Measurements from ENCODE around the gene CAMK1D.

CAMK1D gene

DNA sequence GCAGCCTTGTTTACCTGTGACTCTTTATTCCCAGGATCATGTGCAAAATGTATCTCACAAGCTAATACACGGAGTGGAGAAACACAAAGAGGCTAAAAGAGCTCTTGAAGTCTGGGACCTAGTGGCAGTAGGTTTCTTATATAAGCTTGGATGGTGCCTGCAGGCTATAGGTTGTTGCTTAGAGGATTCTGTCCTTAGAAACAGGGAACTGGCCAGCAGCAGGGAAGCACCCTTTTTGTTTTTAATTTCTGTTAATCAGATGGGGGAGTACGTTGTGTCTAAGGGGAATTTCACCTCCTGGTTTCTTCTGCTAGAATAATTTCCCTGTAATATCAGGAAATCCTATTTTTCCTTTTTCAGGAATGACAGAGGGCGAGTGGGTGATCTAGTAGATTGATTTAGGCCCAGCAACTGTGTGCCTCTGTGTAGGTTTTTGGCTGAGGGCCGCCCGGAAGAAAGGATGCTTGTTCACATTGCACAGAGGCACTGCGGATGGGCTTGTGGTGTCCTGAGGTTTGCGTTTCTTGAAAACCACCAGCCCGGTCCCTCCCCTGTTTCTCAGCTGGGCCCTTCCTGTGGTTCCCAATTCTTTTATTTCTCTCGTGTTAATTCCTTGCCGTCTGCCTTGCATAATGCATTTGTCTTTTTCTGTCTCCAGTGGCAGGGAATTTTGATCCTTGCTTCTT, 158.0 kb downstream of the CAMK1D start:
- TF ChIP-seq, protein P1, sequence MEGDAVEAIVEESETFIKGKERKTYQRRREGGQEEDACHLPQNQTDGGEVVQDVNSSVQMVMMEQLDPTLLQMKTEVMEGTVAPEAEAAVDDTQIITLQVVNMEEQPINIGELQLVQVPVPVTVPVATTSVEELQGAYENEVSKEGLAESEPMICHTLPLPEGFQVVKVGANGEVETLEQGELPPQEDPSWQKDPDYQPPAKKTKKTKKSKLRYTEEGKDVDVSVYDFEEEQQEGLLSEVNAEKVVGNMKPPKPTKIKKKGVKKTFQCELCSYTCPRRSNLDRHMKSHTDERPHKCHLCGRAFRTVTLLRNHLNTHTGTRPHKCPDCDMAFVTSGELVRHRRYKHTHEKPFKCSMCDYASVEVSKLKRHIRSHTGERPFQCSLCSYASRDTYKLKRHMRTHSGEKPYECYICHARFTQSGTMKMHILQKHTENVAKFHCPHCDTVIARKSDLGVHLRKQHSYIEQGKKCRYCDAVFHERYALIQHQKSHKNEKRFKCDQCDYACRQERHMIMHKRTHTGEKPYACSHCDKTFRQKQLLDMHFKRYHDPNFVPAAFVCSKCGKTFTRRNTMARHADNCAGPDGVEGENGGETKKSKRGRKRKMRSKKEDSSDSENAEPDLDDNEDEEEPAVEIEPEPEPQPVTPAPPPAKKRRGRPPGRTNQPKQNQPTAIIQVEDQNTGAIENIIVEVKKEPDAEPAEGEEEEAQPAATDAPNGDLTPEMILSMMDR (IDR thresholded peaks at IDR 0.05; ENCODE audit: unreplicated experiment in 3 of 3), result no peak
- Mint-ChIP-seq H3K27ac (no peak overlapping the region), H3K4me3 (no peak overlapping the region), H3K9me3 (no peaks in the 10 kb centered on the region), H3K27me3 (ENCODE audit: low read depth) (no peaks in the 10 kb centered on the region), H3K4me1 (peaks cover 10% of the 10 kb centered on the region), H3K36me3 (ENCODE audit: low read depth) (no peaks in the 10 kb centered on the region)

DNA sequence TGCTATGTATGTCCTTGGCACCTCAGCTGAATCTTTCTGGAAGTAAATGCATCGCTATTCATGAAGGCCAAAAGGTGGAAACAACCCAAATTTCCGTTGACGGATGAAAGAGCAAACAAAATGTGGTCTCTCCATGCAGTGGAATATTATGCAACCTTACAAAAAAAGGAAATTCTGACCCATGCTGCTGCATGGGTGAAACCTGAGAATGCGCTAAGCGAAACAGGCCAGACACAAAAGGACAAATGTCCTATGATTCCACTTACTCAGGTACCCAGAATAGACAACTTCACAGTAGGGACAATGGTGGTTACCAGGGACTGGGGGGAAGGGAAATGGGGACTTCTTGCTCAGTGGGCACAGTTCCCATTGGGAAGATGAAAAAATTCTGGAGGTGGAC, 158.8 kb downstream of the CAMK1D start:
- H3K4me1 Mint-ChIP-seq, result peaks cover 5% of the 10 kb centered on the region
- TF ChIP-seq, protein P1 (IDR thresholded peaks at IDR 0.05; ENCODE audit: unreplicated experiment in 3 of 3), result no peak
- no peaks in the 10 kb centered on the region for H3K27me3 Mint-ChIP-seq (ENCODE audit: low read depth)
- H3K27ac Mint-ChIP-seq, result no peak overlapping the region
- no peaks in the 10 kb centered on the region for H3K9me3 Mint-ChIP-seq
- no peaks in the 10 kb centered on the region for H3K36me3 Mint-ChIP-seq (ENCODE audit: low read depth)
- no peak overlapping the region for H3K4me3 Mint-ChIP-seq

DNA sequence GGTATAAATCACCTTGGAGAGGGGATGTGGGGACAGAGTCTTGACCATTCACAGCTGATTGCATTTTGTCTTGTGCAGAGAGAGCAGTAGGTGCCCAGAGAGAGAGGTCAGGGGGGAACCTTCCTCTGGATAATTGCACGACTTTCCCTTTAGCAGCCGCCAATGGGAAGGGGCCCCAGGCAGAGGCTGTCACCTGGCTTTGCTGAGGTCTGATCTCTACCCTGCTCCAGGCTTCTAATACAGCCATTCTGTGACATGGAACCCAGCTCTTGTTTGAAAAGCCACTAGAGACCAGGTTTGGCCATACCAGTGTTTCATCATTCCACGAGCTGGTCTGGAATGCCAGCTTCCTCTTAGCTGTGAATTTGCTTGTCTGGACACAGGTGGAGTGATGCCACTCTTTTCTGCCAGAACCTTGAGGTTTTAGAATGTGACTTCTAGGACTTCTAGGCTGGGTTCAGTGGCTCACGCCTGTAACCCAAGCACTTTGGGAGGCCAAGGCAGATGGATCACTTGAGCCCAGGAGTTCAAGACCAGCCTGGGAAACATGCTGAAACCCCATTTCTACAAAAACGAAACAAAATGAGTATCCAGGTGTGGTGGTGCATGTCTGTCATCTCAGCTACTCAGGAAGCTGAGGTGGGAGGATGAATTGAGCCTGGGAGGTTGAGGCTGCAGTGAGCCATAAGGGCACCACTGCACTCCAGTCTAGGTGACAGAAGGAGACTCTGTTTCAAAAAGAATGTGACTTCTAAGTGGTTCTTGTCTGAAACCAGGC, 159.9 kb downstream of the CAMK1D start:
- Mint-ChIP-seq H3K9me3 (no peaks in the 10 kb centered on the region), H3K4me1 (peaks cover 7% of the 10 kb centered on the region), H3K36me3 (ENCODE audit: low read depth) (no peaks in the 10 kb centered on the region), H3K27me3 (ENCODE audit: low read depth) (no peaks in the 10 kb centered on the region), H3K4me3 (no peak overlapping the region), H3K27ac (no peak overlapping the region)
- TF ChIP-seq, protein P1 (IDR thresholded peaks at IDR 0.05; ENCODE audit: unreplicated experiment in 3 of 3), result no peak

DNA sequence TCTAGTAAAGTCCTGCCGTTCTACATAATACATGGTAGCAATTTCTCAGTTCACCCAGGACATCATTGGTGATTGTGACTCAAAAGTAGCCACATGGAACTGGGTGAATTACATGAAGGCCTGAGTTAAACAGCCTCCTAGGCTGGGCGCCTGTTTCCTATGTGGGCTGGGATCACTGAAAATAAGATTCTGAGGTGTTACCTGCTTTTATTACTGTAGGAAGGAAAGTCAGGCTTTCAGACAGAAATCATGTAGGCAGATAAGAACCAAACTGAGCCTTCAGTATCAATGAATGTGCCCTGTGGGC, 160.4 kb downstream of the CAMK1D start:
- Mint-ChIP-seq H3K27ac (no peak overlapping the region), H3K4me3 (no peak overlapping the region), H3K9me3 (no peaks in the 10 kb centered on the region), H3K36me3 (ENCODE audit: low read depth) (no peaks in the 10 kb centered on the region), H3K27me3 (ENCODE audit: low read depth) (no peaks in the 10 kb centered on the region), H3K4me1 (peaks cover 9% of the 10 kb centered on the region)
- TF ChIP-seq, protein P1 (IDR thresholded peaks at IDR 0.05; ENCODE audit: unreplicated experiment in 3 of 3), result no peak

DNA sequence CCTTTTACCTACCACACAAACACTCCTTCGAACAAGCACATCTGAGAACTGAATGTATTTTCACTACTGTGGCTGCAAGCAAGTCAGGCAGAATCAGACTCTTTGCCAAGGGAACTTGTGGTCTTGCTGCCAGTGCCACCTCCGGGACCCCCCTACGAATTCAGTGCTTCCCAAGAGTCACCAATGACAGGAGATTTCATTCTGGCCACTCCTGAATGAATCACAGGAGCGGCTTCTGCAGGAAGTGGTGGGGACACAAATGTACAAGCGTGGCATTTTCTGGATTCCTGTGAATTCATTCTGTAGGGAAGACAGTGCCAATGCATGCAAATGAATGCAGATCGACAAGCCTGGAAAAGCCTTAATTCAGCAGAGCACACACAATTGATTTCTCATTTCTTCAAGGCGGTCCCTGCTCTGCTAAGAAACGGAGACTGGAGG, 161.2 kb downstream of the CAMK1D start:
- TF ChIP-seq, protein P1 (IDR thresholded peaks at IDR 0.05; ENCODE audit: unreplicated experiment in 3 of 3), result no peak
- no peak overlapping the region for H3K4me3 Mint-ChIP-seq
- H3K36me3 Mint-ChIP-seq (ENCODE audit: low read depth), result no peaks in the 10 kb centered on the region
- peaks cover under 1% of the 10 kb centered on the region for H3K27me3 Mint-ChIP-seq (ENCODE audit: low read depth)
- H3K27ac Mint-ChIP-seq, result peak overlapping the region in 2 of 3 experiments; percentile 22 to 64
- H3K9me3 Mint-ChIP-seq, result no peaks in the 10 kb centered on the region
- H3K4me1 Mint-ChIP-seq, result peaks cover 9% of the 10 kb centered on the region
